HepG2 (cell line): ENCODE data around the gene SSBP1. TPM values are rescaled to one million over a fixed set of nuclear protein-coding genes. Genes with fewer than 3 reads are reported as not detected.

Source experiments
- GPN1 ChIP-seq: sonication (generic); formaldehyde crosslinking; IDR thresholded peaks from 2 replicates; pipeline ENCODE4 v1.5.1; 2020; ENCODE audit warnings: missing genetic modification reagents, borderline replicate concordance
- GZF1 ChIP-seq: sonication (generic); formaldehyde crosslinking; IDR thresholded peaks from 2 replicates; pipeline ENCODE4 v1.5.1; 2020; ENCODE audit warnings: mild to moderate bottlenecking, missing genetic modification reagents
- HMGA1 ChIP-seq: sonication (generic); formaldehyde crosslinking; conservative IDR thresholded peaks from 2 replicates; pipeline ENCODE4 v1.4.0; 2020; ENCODE audit warnings: missing genetic modification reagents
- HNF4G ChIP-seq, 2 experiments: sonication (generic) in 1 of 2; formaldehyde crosslinking in 1 of 2; IDR thresholded peaks; 2 replicates each; pipeline versions ENCODE4 v1.4.0 to v1.6.1; 2011 to 2020; ENCODE audit warnings: borderline replicate concordance in 2 of 2, low read depth in 2 of 2, mild to moderate bottlenecking in 2 of 2, low read length in 1 of 2, missing genetic modification reagents in 1 of 2, moderate library complexity in 1 of 2
- KAT8 ChIP-seq: IDR thresholded peaks from 2 replicates; pipeline ENCODE4 v1.6.1; 2016; ENCODE audit warnings: missing genetic modification reagents, missing compliant biosample characterization
- MXI1 ChIP-seq: IDR thresholded peaks from 3 replicates; pipeline ENCODE4 v1.6.1; 2012; ENCODE audit warnings: low read depth, low read length, inconsistent platforms, borderline replicate concordance
- NFKB2 ChIP-seq: sonication (generic); formaldehyde crosslinking; IDR thresholded peaks from 2 replicates; pipeline ENCODE4 v1.4.0; 2020; ENCODE audit warnings: missing genetic modification reagents, borderline replicate concordance
- NR2C2 ChIP-seq: sonication (generic); formaldehyde crosslinking; IDR thresholded peaks from 2 replicates; pipeline ENCODE4 v1.4.0; 2020; ENCODE audit warnings: missing genetic modification reagents, mild to moderate bottlenecking, moderate library complexity, borderline replicate concordance
- PLSCR1 ChIP-seq: sonication (generic); formaldehyde crosslinking; IDR thresholded peaks from 2 replicates; pipeline ENCODE4 v1.5.0; 2020; ENCODE audit warnings: missing genetic modification reagents, mild to moderate bottlenecking, borderline replicate concordance
- PRDM10 ChIP-seq: sonication (generic); formaldehyde crosslinking; IDR thresholded peaks from 2 replicates; pipeline ENCODE4 v1.4.0; 2020; ENCODE audit warnings: low read depth, missing genetic modification reagents
- SETDB1 ChIP-seq: sonication (generic); formaldehyde crosslinking; IDR thresholded peaks from 2 replicates; pipeline ENCODE4 v1.5.1; 2020; ENCODE audit warnings: missing genetic modification reagents, mild to moderate bottlenecking, borderline replicate concordance
- SNAPC2 ChIP-seq: sonication (generic); formaldehyde crosslinking; IDR thresholded peaks from 2 replicates; pipeline ENCODE4 v1.8.1; 2022; ENCODE audit warnings: mild to moderate bottlenecking, missing genetic modification reagents
- TP53 ChIP-seq: sonication (generic); formaldehyde crosslinking; conservative IDR thresholded peaks from 2 replicates; pipeline ENCODE4 v1.4.0; 2020; ENCODE audit warnings: missing genetic modification reagents
- ZFP62 ChIP-seq: sonication (generic); formaldehyde crosslinking; IDR thresholded peaks from 2 replicates; pipeline ENCODE4 v1.4.0; 2020; ENCODE audit warnings: missing genetic modification reagents
- ZFX ChIP-seq: sonication (generic); formaldehyde crosslinking; IDR thresholded peaks from 2 replicates; pipeline ENCODE4 v1.4.0; 2020; ENCODE audit warnings: mild to moderate bottlenecking, low read depth, missing genetic modification reagents, moderate library complexity
- ZNF260 ChIP-seq: sonication (generic); formaldehyde crosslinking; IDR thresholded peaks from 2 replicates; pipeline ENCODE4 v1.4.0; 2020; ENCODE audit warnings: missing genetic modification reagents, low read depth, mild to moderate bottlenecking, borderline replicate concordance
- ZNF317 ChIP-seq: sonication (generic); formaldehyde crosslinking; IDR thresholded peaks from 2 replicates; pipeline ENCODE4 v1.5.0; 2020; ENCODE audit warnings: mild to moderate bottlenecking, missing genetic modification reagents
- ZNF33A ChIP-seq: sonication (generic); formaldehyde crosslinking; IDR thresholded peaks from 2 replicates; pipeline ENCODE4 v1.5.1; 2020; ENCODE audit warnings: missing genetic modification reagents, mild to moderate bottlenecking, moderate library complexity, borderline replicate concordance
- ZNF768 ChIP-seq: sonication (generic); formaldehyde crosslinking; IDR thresholded peaks from 2 replicates; pipeline ENCODE4 v1.4.0; 2020; ENCODE audit warnings: missing genetic modification reagents
- ZNF816 ChIP-seq: sonication (generic); formaldehyde crosslinking; IDR thresholded peaks from 2 replicates; pipeline ENCODE4 v1.8.0; 2022; ENCODE audit warnings: missing genetic modification reagents, mild to moderate bottlenecking, borderline replicate concordance
- polyA plus RNA-seq, 8 experiments: library from polyadenylated mRNA; depleted of rRNA in 3 of 8; stranded (reverse) in 7 of 8; unstranded in 1 of 8; fragments of >200 nt; fragmentation: Illumina TruSeq in 4 of 8; extraction: Trizol in 4 of 8; gene quantifications; 2 replicates each; pipeline versions ENCODE4 v1.2.1 to v1.2.3, GENCODE V29; 2011 to 2016; ENCODE audit warnings: low read depth in 4 of 8, missing spikeins in 1 of 8, mixed read lengths in 1 of 8; ENCODE audit not compliant: insufficient read depth in 1 of 8
- total RNA-seq, 5 experiments: library from RNA; depleted of rRNA; stranded (reverse); fragments of >200 nt; fragmentation: Illumina TruSeq; extraction: Trizol; gene quantifications; 2 replicates each; pipeline ENCODE4 v1.2.3, GENCODE V29; 2016; ENCODE audit warnings: low read depth in 1 of 5
- TF ChIP-seq, protein P1 (sequence below): sonication (generic); formaldehyde crosslinking; IDR thresholded peaks from 2 replicates; pipeline ENCODE4 v1.4.0; 2020; ENCODE audit warnings: missing genetic modification reagents, mild to moderate bottlenecking, borderline replicate concordance
- TF ChIP-seq, protein P2 (sequence below): sonication (generic); formaldehyde crosslinking; IDR thresholded peaks from 2 replicates; pipeline ENCODE4 v1.8.1; 2023; ENCODE audit warnings: mild to moderate bottlenecking, missing genetic modification reagents, borderline replicate concordance

The SSBP1 gene
- total and polyA plus RNA-seq, 2 of the 13 experiments (the other 11 are each of a cell fraction or from before 2014, with no cell fraction given) = 64.4 to 254 TPM

DNA sequence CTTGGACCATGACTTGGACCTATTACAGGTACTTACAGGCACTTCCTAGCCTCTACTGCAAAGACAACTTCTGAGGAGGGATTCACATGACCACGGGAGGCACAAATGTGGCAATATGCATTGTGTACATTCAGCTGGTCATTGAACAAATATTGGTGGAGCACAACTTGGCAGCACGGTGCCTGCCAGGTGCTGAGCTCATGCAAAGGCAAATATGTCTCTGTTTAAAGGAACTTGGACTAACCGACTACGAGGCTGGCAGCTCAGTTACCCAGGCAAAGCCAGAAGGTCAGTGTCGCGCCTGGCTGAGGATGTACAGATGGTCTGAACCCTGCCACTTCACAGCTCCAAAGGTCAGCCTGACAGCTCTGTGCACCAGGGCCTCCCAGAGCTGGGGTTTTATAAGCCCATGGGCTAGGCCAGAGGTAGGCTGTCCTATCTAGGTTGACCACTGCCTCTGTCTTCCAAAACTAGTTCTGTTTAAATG, 42.3 kb upstream of the SSBP1 start (continued):
- TF ChIP-seq, protein P1, sequence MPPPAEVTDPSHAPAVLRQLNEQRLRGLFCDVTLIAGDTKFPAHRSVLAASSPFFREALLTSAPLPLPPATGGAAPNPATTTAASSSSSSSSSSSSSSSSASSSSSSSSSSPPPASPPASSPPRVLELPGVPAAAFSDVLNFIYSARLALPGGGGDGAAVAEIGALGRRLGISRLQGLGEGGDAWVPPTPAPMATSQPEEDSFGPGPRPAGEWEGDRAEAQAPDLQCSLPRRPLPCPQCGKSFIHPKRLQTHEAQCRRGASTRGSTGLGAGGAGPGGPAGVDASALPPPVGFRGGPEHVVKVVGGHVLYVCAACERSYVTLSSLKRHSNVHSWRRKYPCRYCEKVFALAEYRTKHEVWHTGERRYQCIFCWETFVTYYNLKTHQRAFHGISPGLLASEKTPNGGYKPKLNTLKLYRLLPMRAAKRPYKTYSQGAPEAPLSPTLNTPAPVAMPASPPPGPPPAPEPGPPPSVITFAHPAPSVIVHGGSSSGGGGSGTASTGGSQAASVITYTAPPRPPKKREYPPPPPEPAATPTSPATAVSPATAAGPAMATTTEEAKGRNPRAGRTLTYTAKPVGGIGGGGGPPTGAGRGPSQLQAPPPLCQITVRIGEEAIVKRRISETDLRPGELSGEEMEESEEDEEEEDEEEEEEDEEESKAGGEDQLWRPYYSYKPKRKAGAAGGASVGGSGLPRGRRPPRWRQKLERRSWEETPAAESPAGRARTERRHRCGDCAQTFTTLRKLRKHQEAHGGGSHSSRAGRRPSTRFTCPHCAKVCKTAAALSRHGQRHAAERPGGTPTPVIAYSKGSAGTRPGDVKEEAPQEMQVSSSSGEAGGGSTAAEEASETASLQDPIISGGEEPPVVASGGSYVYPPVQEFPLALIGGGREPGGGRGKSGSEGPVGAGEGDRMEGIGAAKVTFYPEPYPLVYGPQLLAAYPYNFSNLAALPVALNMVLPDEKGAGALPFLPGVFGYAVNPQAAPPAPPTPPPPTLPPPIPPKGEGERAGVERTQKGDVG (CRISPR knock-in tag) = no peak
- TF ChIP-seq TP53 (CRISPR knock-in tag) (no peak), ZNF317 (CRISPR knock-in tag) (0 out of 2 replicates have a peak, but pooled peaks have one; percentile 57), NR2C2 (CRISPR knock-in tag) (peak; percentile 76), PRDM10 (peak; percentile 84), MXI1 (0 out of 3 replicates have a peak, but pooled peaks have one; percentile 46), ZNF768 (CRISPR knock-in tag) (peak; percentile 96), KAT8 (CRISPR knock-in tag) (no peak), ZNF260 (CRISPR knock-in tag) (no peak), ZNF33A (no peak), GZF1 (CRISPR knock-in tag) (0 out of 2 replicates have a peak, but pooled peaks have one; percentile 10), ZNF816 (no peak; the same call in 1 of the 2 replicates), HMGA1 (CRISPR knock-in tag) (no peak), SNAPC2 (CRISPR knock-in tag) (no peak), ZFP62 (no peak), PLSCR1 (CRISPR knock-in tag) (no peak), SETDB1 (CRISPR knock-in tag) (no peak), NFKB2 (CRISPR knock-in tag) (no peak), HNF4G (IDR thresholded peaks at IDR 0.05; ENCODE audit: borderline replicate concordance, low read depth, low read length) (peak; percentile 83), HNF4G (CRISPR knock-in tag; IDR thresholded peaks at IDR 0.05; ENCODE audit: borderline replicate concordance, low read depth) (no peak), GPN1 (CRISPR knock-in tag) (no peak), ZFX (CRISPR knock-in tag) (peak; percentile 68; the same call in 1 of the 2 replicates)
- TF ChIP-seq, protein P2, sequence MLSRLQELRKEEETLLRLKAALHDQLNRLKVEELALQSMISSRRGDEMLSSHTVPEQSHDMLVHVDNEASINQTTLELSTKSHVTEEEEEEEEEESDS (CRISPR knock-in tag) = no peak
